Gastrocnemius medialis (tissue), 4 donors: ENCODE data around the gene TARM1. TPM values are rescaled to one million over a fixed set of nuclear protein-coding genes. Genes with fewer than 3 reads are reported as not detected.

Experiments used
- ATAC-seq, 2 donors: fragments of 150-250 bp; one replicate each; pipeline ENCODE4 v1.9.1; 2016
- DNase-seq, 2 donors: peaks; one replicate each; pipeline ENCODE4 v3.0.0-alpha.2; 2019
- H3K27ac ChIP-seq, 4 donors: fragments of 200-600 bp; sonication (generic); 1 replicate in 1 of 4; 2 replicates in 3 of 4; pipeline ENCODE4 v1.5.1; 2016 to 2018; ENCODE audit warnings: mild to moderate bottlenecking in 2 of 4, moderate library complexity in 1 of 4
- H3K27me3 ChIP-seq, 3 donors: fragments of 200-600 bp; sonication (generic) in 2 of 3; 1 replicate in 1 of 3; 2 replicates in 2 of 3; pipeline versions ENCODE4 v1.5.1 to v1.6.0; 2016 to 2019; ENCODE audit warnings: mild to moderate bottlenecking in 1 of 3, moderate library complexity in 1 of 3
- H3K36me3 ChIP-seq, 2 donors: fragments of 200-600 bp; sonication (generic) in 1 of 2; one replicate each; pipeline ENCODE4 v1.5.1; 2017 to 2018
- H3K4me1 ChIP-seq, 2 donors: fragments of 200-600 bp; sonication (generic) in 1 of 2; one replicate each; pipeline ENCODE4 v1.5.1; 2016 to 2017; ENCODE audit warnings: mild to moderate bottlenecking in 2 of 2
- H3K4me3 ChIP-seq, 4 donors: fragments of 200-600 bp; sonication (generic) in 3 of 4; 1 replicate in 1 of 4; 2 replicates in 3 of 4; pipeline ENCODE4 v1.5.1; 2016 to 2019; ENCODE audit warnings: mild to moderate bottlenecking in 2 of 4
- H3K9me3 ChIP-seq, 3 donors: fragments of 200-600 bp; sonication (generic) in 2 of 3; 1 replicate in 1 of 3; 2 replicates in 2 of 3; pipeline ENCODE4 v1.5.1; 2016 to 2019
- CTCF ChIP-seq, 5 experiments: fragments of 450-650 bp in 3 of 5; fragments of 200-600 bp in 2 of 5; sonication (generic) in 2 of 5; IDR thresholded peaks in 4 of 5; conservative IDR thresholded peaks in 1 of 5; 1 replicate in 4 of 5; 2 replicates in 1 of 5; pipeline ENCODE4 v1.5.1; 2016 to 2019; ENCODE audit warnings: antibody characterized with exemption in 5 of 5, mild to moderate bottlenecking in 3 of 5, moderate library complexity in 3 of 5
- POLR2A ChIP-seq, 2 donors: fragments of 450-650 bp; IDR thresholded peaks; one replicate each; pipeline ENCODE4 v1.6.1; 2017; ENCODE audit warnings: antibody characterized with exemption in 2 of 2, mild to moderate bottlenecking in 2 of 2, moderate library complexity in 2 of 2
- in situ Hi-C, 4 donors: fragments of 200-750 bp; cut with MboI; loops; one replicate each; pipeline versions ENCODE4 v1.15.0 to v1.8.0; 2017; ENCODE audit warnings: low sequenced_read_pairs in 4 of 4
- intact Hi-C: fragments of 100-400 bp; cut with DNase I; formaldehyde crosslinking; loops from one replicate; pipeline ENCODE4 v1.15.1; 2023; ENCODE audit warnings: low total_unique reads
- total RNA-seq, 4 donors: library from RNA; depleted of rRNA; stranded (reverse); fragments of >200 nt; gene quantifications; one replicate each; pipeline versions ENCODE4 v1.1.0 to v1.2.3, GENCODE V29; 2016

TARM1 gene
- total RNA-seq, 4 donors from 2014 or later = not detected

GRCh38 chr19:54127688-54128440 lies 46.7 kb upstream of the TARM1 start:
- no peaks in the 10 kb centered on the region for H3K4me1 ChIP-seq
- no peaks in the 10 kb centered on the region for H3K27me3 ChIP-seq
- no peak overlapping the region for H3K27ac ChIP-seq
- DNase-seq (no peak), ATAC-seq (no peak)
- no peaks in the 10 kb centered on the region for H3K9me3 ChIP-seq
- H3K36me3 ChIP-seq = peaks cover 2 to 85% of the 10 kb centered on the region in 2 donors
- H3K4me3 ChIP-seq = no peak overlapping the region
- no peak for TF ChIP-seq CTCF (IDR thresholded peaks at IDR 0.05 in 4 of 5, conservative IDR thresholded peaks at IDR 0.05 in 1 of 5)
- no peak for TF ChIP-seq POLR2A (IDR thresholded peaks at IDR 0.05)
- intact Hi-C loops (no loop called here), in situ Hi-C loops (no loop called here)

DNA sequence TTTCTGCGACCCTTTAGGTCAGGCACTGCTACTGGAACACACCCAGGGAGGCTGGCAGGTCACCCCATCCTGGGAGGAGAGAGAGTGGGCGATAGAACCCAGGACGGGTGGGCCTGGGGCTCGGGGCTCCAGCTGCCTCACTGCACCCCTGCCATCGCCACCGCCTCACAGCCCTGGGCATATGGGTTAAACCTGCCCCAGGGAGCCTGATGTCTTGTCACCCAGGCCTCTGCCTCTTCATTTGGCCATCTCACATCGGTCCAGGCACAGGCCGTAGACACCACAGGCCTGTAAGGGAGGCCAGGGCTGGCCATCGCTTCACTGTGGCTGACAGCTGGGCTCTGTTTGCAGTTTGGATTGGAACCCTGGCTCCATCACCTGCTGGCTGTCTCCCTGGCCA lies 44.5 kb upstream of the TARM1 start:
- in situ Hi-C loops = no loop called here
- no peak for DNase-seq
- Histone ChIP-seq H3K9me3 (no peaks in the 10 kb centered on the region), H3K27me3 (no peaks in the 10 kb centered on the region), H3K4me3 (no peak overlapping the region), H3K36me3 (peaks cover 2 to 89% of the 10 kb centered on the region in 2 donors), H3K4me1 (no peaks in the 10 kb centered on the region), H3K27ac (no peak overlapping the region)
- no peak for ATAC-seq
- no peak for TF ChIP-seq CTCF (IDR thresholded peaks at IDR 0.05 in 4 of 5, conservative IDR thresholded peaks at IDR 0.05 in 1 of 5)
- no peak for TF ChIP-seq POLR2A (IDR thresholded peaks at IDR 0.05)
- intact Hi-C loops = no loop called here

DNA sequence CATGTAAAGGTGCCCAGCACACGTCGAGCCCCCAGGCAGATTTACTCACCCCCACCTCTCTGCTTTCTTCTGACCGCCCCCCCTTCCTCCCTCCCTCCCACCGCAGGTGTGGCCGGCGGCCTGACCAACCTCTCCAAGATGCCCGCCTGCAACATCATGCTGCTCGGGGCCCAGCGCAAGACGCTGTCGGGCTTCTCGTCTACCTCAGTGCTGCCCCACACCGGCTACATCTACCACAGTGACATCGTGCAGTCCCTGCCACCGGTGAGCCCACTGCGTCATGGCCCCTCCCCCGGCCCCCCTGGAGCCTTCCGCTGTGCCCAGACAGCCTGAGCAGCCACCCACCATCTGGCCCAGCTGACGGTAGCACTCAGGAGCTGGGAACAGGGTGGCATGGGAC lies 43.2 kb upstream of the TARM1 start:
- in situ Hi-C loops = loop anchor here in 1 of 4 donors (25.0 kb wide), 1 partner anchor 988 kb away; the partner anchor contains the start of gene PPP1R12C
- intact Hi-C loops = no loop called here
- TF ChIP-seq CTCF (IDR thresholded peaks at IDR 0.05 in 4 of 5, conservative IDR thresholded peaks at IDR 0.05 in 1 of 5) (no peak), POLR2A (IDR thresholded peaks at IDR 0.05) (no peak)

DNA sequence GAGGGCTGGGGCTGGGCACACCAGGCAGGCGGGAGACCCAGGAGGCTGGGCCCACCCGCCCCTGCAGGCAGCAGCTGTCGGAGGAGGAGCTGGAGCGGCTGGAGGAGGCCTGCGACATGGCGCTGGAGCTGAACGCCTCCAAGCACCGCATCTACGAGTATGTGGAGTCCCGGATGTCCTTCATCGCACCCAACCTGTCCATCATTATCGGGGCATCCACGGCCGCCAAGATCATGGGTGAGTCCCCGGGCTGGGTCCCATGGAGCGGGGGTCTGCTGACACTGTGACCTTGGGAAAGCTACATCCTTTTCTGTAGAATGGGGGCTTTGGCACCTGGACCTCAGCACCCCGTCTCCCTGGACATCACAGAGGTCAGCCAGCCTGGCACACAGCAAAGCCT lies 42.5 kb upstream of the TARM1 start:
- DNase-seq = no peak
- Histone ChIP-seq H3K4me3 (no peak overlapping the region), H3K36me3 (peaks cover 2 to 95% of the 10 kb centered on the region in 2 donors), H3K4me1 (no peaks in the 10 kb centered on the region), H3K27me3 (no peaks in the 10 kb centered on the region), H3K9me3 (no peaks in the 10 kb centered on the region), H3K27ac (no peak overlapping the region)
- TF ChIP-seq CTCF (IDR thresholded peaks at IDR 0.05 in 4 of 5, conservative IDR thresholded peaks at IDR 0.05 in 1 of 5) (no peak), POLR2A (IDR thresholded peaks at IDR 0.05) (no peak)
- in situ Hi-C loops (loop anchor here in 1 of 4 donors (25.0 kb wide), 1 partner anchor 989 kb away; the partner anchor contains the start of gene PPP1R12C), intact Hi-C loops (no loop called here)
- no peak for ATAC-seq

More for the DNA sequence above, 43.2 kb upstream of the TARM1 start:
- DNase-seq (no peak), ATAC-seq (no peak)
- Histone ChIP-seq H3K4me3 (no peak overlapping the region), H3K36me3 (peaks cover 2 to 97% of the 10 kb centered on the region in 2 donors), H3K9me3 (no peaks in the 10 kb centered on the region), H3K27me3 (no peaks in the 10 kb centered on the region), H3K27ac (no peak overlapping the region), H3K4me1 (no peaks in the 10 kb centered on the region)
